ENCODE data around the gene LRRC51.
"Not testable (repeated sequence)": the region's sequence is repeated elsewhere in the genome, so short reads cannot be mapped to it uniquely, and the experiment has no call there.

Gene LRRC51

DNA sequence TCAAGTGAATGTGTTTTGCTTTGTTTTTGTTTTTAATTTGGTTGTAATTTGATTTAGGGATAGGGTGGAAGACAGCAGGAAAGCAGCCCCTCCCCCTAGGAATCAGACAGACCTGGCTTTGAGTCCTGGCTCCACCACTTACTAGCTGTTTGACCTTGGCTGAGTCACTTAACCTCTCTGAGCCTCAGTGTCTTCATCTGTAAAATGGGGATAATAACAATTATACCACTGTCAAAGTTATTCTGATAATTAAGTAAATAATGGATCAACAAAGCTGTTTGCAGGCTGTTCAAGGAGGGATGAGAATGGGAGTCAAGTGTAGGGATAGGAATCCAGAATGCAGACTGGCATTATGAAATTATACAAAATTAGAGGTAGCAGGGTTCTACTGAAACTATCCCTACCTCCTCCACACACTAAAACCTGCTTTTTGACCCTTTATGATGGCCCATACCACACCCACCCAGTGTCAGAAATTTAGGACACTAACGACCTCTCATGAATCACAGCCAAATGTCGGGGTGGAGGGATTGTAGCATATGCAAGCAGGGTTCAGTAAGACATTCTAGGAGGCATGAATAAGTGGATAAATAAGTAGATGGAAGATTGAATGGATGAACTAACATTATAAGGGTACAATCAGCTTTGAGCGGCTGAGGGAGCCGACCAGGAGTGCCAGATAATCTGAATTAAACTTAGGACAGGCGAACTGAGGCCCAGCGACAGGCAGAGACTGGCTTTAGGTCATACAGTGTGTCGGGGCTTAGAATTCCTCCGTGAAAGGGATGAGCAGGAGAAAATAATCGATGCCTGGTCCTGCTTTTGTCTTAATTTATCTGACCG is 30.9 kb downstream of the LRRC51 start:
- DNase-seq (ENCODE audit: low spot score): no peak

DNA sequence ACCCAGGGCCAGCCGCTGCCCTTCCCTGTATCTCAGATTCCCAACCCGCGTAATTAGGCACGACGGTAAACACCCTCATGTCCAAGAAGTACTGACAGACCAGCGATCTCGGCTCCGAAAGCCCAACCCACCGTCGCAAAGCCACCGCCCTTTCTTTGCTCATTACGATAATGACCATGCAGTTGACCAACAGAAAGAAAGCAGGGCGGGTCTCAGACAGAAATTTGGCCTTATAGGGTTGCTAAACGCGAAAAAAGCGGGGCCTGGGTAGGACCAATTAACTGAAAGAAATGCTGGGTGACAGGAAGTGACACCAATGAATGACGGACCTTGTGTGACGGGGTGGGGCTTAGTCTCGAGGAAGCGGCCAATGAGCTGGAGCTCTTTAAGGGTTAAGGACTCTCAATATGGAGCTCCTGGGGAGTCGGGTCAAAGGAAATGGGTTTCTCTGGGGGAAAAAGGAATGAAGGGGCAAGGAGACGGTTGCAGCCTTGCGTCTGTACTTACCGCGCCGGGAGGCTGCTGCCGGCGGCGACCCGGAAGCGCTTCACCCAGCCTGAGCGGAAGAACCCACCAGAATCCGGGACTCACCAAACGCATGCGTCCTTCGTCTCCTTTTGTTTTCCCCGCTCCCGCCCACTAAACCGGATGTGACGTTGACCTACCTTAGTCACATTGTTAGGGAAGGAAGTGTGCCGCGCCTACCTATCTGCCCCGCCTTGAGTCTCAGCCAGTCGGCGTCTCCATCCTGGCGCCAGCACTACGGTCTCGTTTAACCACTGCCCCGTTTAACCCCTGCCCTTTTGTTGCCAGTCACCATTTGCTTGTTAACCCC is 31.7 kb downstream of the LRRC51 start, which contains the start of gene ANAPC15:
Gene ANAPC15, minus strand, starts transcription at position 553 of the 835 bp plus-strand sequence. CDS start 1,419 bp downstream, outside the sequence.
- peak; percentile 99 for DNase-seq (ENCODE audit: low spot score)

DNA sequence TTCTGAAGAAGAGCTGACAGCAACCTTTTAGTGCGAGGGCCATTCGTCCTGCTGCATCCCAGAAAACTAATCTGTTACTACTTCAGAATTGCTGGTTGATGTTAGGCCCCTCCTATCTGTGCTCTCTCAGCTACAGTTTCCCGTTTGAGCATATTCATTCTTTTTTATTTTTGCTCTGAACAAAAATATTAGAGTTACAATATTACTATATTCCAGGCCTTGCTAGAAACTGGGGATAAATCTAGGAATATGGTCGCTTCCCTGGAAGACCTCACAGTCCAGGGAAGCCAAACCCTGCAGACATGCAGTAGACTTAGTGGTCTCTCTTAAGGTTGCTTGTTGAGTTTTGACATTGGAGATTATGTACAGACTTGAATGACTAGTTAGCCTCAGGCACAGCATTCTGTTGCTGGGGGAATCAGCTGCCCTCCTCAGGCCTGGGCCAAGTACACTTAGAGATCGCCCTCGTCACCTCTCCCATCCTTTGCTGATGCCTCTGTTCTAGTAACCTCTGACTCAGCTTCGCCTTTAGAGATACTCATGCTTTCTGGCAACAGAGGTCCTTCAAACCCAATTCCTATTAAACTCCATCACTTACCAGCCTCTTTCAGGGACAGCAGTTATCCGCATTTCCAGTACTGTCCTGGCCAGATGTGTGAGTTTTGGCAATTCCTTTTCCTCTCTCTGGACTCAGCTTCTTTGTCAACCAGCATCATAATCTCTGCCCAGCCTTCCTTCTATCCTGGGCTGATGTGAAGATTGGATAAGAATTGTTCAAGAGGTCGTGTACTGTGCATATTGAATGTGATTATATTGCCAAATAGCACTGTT is 32.5 kb downstream of the LRRC51 start:
- DNase-seq (ENCODE audit: low spot score): no peak

DNA sequence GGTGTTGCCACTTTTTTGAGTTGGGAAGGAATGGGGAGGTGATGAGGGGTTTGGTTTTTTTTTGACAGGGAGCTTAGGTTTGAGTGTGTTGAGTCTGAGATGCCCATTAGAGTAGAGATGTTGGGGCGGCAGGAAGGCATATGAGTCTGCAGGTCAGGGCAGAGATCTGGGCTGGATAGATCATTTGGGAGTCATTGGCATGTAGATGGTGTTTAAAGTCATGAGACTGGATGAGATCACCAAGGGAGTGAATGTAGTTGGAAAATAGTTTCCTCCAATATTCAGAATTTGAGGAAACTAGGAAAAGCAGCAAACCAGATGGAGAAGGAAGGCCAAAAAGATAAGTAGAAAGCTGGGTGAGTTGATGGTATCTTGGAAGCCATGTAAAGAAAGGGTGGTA is 33.9 kb downstream of the LRRC51 start:
- DNase-seq (ENCODE audit: low spot score): no peak

DNA sequence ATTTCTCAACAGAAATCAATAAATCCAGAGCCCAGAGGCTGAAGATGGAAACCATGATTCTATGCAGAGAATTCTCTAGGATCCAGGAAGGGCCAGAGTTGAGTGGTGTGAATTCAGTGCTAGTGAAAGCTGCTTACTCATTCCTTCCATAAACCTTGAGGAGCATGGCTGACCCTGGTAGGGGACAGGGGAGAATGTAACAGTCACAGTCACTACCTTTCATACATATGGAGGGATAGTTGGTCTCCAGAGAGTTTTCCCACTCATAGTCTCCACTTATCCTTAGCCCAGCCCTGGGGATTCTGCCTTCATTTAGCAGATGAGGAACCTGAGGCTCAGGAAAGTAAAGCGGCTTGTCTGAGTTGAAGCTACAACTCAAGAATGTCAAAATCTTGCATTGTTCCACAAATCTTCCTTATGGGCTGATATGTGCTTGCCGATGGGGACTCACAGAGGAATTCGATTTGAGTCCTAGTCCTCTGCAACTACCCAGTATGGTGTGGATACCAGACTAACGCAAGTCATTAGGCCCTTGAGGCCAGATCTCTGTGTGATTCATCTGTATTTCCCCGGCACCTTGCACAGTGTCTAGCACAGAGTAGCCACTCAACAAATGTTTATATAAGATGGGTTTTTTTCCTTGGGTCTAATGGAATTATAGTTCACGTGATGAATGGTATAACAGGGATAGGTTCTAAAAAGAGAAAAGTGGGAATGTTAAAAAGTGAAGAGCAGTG is 35.5 kb downstream of the LRRC51 start:
- DNase-seq (ENCODE audit: low spot score): no peak

DNA sequence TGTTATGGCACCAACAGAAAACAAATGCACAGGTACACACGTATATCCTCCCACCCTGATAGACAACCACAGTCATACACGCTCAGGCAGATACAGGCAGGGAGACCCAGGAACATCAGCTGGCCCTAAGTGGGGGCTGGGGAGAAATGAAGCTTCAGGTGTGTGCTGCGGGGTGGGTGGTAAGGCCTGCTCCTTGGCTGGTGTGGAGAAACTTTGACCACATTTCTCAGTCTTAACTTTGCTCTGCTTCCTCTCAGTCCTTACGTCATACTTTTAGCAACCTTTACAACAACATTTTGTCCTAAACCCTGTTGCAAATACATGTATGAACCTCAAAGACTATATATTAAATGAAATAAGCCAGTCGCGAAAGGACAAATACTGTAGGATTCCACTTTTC is 38.5 kb downstream of the LRRC51 start:
- DNase-seq (ENCODE audit: low spot score): no peak

DNA sequence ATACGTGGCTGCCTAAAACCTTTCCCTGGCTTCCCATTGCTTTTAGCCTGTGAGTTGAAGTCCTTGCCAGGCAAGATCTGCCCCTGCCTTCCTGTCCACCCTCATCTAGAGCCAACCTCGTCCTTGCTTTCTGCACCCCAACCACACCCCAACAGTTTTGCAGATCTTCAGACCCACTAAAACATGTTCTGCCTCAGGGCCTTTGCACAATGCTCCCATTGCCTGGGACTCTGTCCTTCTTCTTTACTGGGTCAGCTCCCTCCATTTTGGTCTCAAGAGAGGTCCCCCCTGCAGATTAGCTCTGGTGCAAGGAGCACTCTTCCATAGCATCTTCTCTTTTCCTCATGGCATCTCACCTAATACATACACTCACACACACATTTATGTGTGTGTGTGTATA is 40.3 kb downstream of the LRRC51 start:
- no peak for DNase-seq (ENCODE audit: low spot score)

DNA sequence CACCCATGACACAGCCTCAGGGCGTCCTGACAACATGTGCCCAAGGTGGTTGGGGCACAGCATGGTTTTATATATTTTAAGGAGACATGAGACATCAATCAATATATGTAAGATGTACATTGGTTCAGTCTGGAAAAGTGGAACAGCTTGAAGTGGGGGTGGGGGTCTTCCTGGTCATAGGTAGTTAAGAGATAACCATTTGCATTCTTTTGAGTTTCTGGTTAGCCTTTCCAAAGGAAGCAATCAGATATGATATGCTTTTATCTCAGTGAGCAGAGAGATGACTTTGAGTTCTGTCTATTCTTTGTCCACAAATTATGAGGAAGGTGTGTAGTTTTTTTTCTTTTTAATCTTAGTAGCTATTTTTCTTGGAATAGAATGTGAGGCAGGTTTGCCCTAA is 42.0 kb downstream of the LRRC51 start:
- no peak for DNase-seq (ENCODE audit: low spot score)

DNA sequence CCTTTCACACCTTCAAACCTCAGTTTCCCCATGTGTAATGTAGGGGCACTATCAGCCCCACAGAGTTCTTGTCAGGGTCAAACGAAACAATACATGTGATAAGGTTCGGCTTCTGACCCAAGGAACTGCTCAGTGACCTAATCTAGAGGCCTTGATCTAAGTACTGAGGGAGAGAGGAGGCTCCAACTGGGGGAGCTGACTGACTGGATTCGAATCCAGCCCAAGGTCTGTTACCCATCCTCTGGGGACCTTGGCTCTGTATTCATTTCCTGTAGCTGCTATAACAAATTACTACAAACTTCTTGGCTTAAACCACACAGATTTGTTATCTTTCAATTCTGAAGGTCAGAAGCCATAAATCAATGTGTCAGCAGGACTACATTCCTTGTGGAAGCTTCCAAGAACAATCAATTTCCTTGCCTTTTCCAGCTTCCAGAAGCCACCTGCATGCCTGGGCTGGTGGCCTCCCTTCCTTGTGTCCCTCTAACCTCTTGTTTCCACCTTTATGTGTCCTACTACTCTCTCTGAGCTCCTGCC is 42.5 kb downstream of the LRRC51 start:
- no peak for DNase-seq (ENCODE audit: low spot score)

DNA sequence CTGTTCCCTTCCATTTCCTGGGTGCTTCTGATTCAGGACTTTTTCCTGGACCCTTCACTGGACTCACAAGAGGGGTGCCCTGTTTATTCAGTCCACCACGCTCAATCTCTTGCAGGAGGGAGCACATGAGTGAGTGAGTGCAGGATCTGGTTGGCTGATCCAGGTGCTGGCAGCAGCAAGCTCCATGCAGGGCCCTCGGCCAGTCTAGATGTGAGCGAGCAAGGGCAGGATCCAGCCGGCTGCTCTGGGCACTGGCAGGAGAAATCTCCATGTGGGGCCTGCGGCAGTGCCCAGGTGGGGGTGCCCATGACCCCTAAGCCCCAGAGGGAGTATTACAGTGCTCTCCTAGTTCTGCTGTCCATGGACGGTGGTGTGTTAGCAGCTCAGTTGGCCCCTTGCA is 43.4 kb downstream of the LRRC51 start:
- no peak for DNase-seq (ENCODE audit: low spot score)

DNA sequence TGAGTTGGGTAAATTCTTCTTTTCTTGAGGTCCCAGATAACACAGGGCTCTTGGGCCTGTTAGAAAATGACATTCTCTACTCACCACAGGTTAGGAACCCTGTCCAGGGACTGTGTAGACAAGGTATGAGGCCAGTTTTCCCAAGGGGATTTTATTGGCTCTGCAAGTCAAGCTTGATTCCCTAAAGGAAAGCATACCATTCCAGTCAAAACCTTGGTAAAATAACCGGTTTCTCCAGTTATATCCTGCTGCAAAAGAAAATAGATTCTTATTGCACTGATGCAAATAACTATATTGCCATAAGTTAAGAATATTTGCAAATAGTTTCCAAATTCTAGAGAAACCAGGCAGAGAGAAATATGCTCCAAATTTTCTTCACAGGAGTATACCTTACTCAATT is 45.3 kb downstream of the LRRC51 start:
- DNase-seq (ENCODE audit: low spot score): no peak

DNA sequence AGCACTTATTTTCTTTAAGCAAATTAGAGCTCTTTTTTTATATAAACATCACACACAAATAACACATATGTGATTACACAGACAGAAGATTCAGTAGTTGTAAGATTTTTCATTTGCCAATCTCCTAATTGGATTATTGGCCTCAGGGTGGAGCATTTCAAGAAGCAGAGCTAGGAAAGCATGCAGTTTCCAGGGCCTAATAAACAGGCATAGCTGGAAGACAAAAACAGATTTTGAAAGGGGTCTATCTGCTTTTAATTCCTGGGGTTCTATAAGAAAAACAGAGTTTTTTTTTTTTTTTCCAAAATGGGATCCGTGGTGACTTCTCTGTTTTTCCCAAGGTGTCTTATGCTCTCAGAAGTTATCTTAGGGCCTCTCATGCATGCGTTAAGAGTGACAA is 47.3 kb downstream of the LRRC51 start:
- DNase-seq (ENCODE audit: low spot score): no peak

DNA sequence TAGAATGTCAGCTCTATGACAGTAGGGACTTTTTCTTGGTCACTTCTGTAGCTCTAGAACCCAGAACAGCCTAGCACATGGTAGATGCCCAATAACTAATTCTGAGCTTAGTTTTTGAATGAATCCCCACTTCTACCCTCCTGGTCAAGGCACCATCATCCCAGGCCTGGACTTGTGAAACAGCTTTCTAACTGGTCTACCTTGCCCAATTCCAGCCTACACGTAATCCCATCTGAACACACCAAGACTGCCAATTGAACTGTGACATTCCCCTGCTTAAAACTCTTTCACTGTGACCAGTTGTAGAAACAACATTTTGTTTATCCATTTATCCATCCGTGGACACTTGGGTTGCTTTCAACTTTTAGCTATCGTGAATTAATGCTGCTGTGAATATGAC is 48.7 kb downstream of the LRRC51 start:
- DNase-seq (ENCODE audit: low spot score): no peak

DNA sequence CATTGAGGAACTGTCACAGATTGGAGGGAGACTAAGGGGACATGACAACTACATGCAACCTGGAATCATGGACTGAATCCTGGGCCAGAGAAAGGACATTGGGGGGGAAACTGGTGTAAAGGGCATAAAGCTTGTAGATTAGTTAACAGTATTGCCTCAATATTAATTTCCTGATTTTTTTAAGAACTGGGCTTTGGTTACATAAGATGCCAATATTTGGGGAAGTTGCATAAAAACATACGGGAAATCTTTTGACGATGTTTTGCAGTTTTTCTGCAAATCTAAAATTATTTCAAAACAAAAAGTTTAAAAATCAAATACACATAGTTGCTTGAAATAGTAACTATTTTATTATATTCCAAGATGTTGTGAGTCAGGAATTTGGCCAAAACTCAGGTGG is 52.0 kb downstream of the LRRC51 start:
- no peak for DNase-seq (ENCODE audit: low spot score)

DNA sequence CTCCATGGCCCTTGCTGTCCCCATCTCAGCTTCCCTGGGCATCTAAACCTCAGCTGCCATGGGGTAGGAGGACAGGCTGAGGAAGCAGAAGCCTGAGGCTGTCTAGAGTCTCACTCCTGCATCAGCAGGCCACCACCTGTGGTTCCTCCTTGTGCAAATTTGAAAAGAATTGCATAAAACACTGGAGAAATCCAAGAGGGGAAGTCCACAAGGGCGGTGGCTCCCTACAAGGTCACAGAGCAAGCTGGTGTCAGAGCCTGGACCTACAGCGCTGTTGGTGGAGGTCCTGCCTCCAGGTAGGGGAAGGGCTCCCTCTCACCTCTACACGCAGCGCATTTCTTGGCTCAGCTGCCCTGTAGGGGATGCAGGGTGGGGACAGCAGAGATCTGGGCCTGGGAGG is 54.8 kb downstream of the LRRC51 start, which contains the start of gene FOLR3:
Gene FOLR3, plus strand, starts transcription at position 253 of the 400 bp plus-strand sequence. CDS start 228 bp downstream, outside the sequence.
- DNase-seq (ENCODE audit: low spot score): not testable (repeated sequence)

DNA sequence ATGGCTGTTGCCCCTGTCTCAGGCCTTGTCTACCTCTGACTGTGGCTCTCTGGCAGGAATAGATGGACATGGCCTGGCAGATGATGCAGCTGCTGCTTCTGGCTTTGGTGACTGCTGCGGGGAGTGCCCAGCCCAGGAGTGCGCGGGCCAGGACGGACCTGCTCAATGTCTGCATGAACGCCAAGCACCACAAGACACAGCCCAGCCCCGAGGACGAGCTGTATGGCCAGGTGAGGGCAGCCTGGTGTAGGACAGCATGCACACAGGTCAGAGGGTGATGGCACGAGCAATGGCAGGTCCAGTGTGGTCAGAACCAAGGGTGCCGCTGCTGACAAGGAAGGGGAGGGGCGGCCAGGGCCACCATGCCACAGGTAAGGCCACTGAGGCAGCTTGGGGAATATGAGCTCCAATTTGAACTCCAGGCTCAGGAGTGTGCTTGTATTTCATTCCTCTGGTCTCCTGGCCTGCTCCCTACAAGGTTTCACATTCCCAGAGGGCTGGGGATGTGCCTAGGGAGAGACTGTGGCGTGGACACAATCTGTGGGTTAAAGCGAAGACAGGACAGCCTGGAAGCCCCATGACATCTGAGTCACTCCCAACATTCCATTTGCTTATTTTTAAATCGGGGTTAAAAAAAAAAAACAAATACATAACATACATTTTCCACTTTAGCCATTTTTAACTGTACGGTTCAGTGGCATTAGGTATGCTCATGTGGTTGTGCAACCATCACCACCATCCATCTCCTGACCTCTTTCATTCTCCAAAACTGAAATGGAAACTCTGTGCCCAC is 55.4 kb downstream of the LRRC51 start:
- DNase-seq (ENCODE audit: low spot score): no peak

DNA sequence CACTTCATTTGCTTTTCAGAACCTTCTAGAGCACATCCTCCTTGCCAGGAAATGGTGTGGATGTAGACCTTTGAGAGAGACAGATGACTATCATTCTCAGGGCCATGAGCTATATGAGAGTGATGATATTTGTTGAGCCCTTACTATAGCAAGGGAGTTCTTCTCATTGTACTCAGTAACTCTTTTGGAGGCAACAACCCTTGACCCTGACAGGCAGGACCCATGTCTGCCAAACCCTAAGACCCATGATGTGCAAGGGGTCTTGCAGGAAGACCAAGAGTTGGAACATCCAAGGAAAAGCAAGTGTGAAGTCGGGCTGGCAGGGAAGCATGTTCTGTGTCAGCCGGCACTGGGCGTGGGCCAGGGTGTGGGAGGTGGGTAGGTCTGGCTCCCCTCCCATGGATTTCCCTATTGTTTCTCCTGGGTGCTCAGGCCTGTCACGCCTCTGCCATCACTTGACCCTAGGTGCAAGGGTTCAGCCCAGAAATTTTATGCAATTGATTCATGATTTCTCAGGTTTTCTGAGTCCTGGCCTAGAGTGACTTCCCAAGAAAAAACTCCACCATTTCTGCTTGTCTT is 56.1 kb downstream of the LRRC51 start:
- no peak for DNase-seq (ENCODE audit: low spot score)

DNA sequence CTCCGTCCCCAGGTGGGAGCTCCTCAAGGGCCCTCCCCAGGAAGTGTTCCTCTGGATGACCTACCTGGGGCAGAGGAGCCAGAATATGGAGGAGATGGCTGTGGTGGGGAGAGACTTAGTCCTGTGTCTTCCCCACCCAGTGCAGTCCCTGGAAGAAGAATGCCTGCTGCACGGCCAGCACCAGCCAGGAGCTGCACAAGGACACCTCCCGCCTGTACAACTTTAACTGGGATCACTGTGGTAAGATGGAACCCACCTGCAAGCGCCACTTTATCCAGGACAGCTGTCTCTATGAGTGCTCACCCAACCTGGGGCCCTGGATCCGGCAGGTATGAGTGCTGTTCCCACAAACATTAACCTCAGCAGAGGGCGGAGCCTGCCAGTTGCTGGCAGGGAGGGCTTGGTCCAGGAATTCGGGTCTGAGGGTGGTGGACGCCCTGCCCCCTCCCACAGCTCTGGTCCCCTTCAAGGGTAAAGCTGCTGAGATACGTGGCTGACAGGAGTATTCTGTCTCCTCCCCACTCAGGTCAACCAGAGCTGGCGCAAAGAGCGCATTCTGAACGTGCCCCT is 58.3 kb downstream of the LRRC51 start:
- DNase-seq (ENCODE audit: low spot score): no peak

DNA sequence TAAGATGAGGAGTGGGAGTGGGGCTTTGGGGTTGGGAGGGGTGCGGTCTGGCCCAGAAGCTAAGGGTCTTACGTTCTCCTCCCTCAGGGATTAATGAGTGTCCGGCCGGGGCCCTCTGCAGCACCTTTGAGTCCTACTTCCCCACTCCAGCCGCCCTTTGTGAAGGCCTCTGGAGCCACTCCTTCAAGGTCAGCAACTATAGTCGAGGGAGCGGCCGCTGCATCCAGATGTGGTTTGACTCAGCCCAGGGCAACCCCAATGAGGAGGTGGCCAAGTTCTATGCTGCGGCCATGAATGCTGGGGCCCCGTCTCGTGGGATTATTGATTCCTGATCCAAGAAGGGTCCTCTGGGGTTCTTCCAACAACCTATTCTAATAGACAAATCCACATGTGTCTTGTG is 58.9 kb downstream of the LRRC51 start:
- DNase-seq (ENCODE audit: low spot score): no peak

DNA sequence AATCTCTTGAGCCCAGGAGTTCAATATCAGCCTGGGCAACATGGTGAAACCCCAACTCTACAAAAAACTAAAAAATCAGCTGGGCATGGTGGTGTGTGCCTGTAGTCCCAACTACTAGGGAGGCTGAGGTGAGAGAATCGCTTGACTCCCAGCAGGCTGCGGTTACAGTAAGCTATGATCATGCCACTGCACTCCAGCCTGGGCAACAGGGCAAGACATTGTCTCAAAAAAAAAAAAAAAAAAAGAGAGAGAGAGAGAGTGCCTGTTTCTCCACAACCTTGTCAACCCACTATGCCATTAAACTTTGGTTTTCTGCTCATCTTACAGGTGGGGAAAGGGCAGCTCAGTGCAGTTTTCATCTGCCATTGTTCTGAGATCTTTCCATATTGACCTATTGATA is 60.0 kb downstream of the LRRC51 start:
- no peak for DNase-seq (ENCODE audit: low spot score)
